CMK (cell line): ENCODE measurements around the gene DDX4.

Experiments
- DNase-seq: peaks from one replicate; pipeline ENCODE4 v3.0.0-alpha.2; 2010; ENCODE audit warnings: low read depth

DDX4 gene

DNA sequence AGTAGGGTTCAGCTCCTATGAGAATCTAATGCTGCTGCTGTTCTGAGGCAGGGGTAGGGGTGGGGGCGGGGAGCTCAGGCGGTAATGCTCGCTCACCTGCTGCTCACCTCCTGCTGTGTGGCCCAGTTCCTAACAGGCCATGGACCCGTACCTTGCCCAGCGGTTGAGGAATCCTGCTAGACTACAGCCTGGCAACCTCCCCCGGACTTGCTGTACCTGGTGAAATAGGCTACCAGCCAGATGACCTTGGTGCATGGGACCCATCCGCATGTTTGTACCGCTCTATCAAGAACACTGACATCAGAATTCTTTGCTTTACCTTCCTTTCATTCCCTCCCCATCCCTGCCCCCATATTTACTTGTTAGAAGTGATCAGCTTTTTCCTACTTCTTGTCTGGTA lies 128.6 kb downstream of the DDX4 start:
- DNase-seq, result no peak
